ENCODE data around the gene CBX1. TPM values are rescaled to one million over a fixed set of nuclear protein-coding genes. Genes with fewer than 3 reads are reported as not detected.
A peak's percentile ranks its signal among the peaks of the same experiment; 100 is the strongest.

Gene CBX1
- 52.3 TPM for polyA plus RNA-seq (2013, experiment 1 of 2)
- 51.7 TPM for polyA plus RNA-seq (2013, experiment 2 of 2)

GRCh38 chr17:48101012-48101720, at the start of gene CBX1:
Gene CBX1 (minus strand): TSS chr17:48101478. CDS start chr17:48077004, 24,474 bp downstream.
- Histone ChIP-seq H3K14ac (ENCODE audit: low read length in 2 of 2) (peak within 1 kb of the TSS in 1 of 2 experiments; percentile 98), H3K4ac (ENCODE audit: low read depth in 1 of 2, low read length in 2 of 2) (peak within 1 kb of the TSS; percentile 85 to 88), H2AK5ac (ENCODE audit: low read length, severe bottlenecking) (no peak within 1 kb of the TSS), H3K27me3 (ENCODE audit: control insufficient read depth in 1 of 2, insufficient read depth in 1 of 2, low read length in 2 of 2) (no peaks in the 10 kb centered on the region), H3K9me3 (ENCODE audit: control insufficient read depth, low read length) (no peaks in the 10 kb centered on the region), H3K18ac (ENCODE audit: low read depth in 1 of 2, low read length in 2 of 2) (peak within 1 kb of the TSS; percentile 95 to 98), H2BK120ac (ENCODE audit: low read depth, low read length) (no peak within 1 kb of the TSS), H4K8ac (ENCODE audit: low read length) (peak within 1 kb of the TSS; percentile 87), H3K36me3 (ENCODE audit: control insufficient read depth in 1 of 2, insufficient read depth in 2 of 2, low read depth in 1 of 2, low read length in 2 of 2) (peaks cover 0 to 5% of the 10 kb centered on the region in 2 experiments), H2BK12ac (ENCODE audit: low read length in 2 of 2) (no peak within 1 kb of the TSS), H3K79me1 (replicated peaks; ENCODE audit: low read length, poor library complexity, severe bottlenecking) (no peaks in the 10 kb centered on the region), H3K23ac (ENCODE audit: low read length in 2 of 2) (peak within 1 kb of the TSS in 1 of 2 experiments; percentile 23), H3K27ac (ENCODE audit: low read length, poor library complexity, severe bottlenecking) (peak within 1 kb of the TSS; percentile 85), H3K4me2 (ENCODE audit: low read length, poor library complexity, severe bottlenecking) (peak within 1 kb of the TSS; percentile 84), H2BK5ac (ENCODE audit: low read depth, low read length, poor library complexity, severe bottlenecking) (peak within 1 kb of the TSS; percentile 68), H3K9ac (ENCODE audit: low read length) (peak within 1 kb of the TSS; percentile 94), H2BK15ac (ENCODE audit: low read depth, poor library complexity, severe bottlenecking) (peak within 1 kb of the TSS; percentile 20), H4K91ac (ENCODE audit: low read length) (peak within 1 kb of the TSS; percentile 96), H2AFZ (ENCODE audit: low read depth, low read length) (peak within 1 kb of the TSS; percentile 93), H3K4me3 (ENCODE audit: insufficient read depth in 1 of 2, low read depth in 1 of 2, low read length in 2 of 2) (peak within 1 kb of the TSS; percentile 98 to 99), H3K4me1 (ENCODE audit: control insufficient read depth, insufficient read depth, low read depth, low read length) (peaks cover 6% of the 10 kb centered on the region)
- peak; percentile 91 for DNase-seq
- WGBS = under 1% methylated on average over 70 of the region's 79 CpGs

- H2BK15ac ChIP-seq (ENCODE audit: low read depth, poor library complexity, severe bottlenecking) = no peak overlapping the region
- H3K9me3 ChIP-seq (ENCODE audit: control insufficient read depth, low read length) = no peaks in the 10 kb centered on the region
- no peak overlapping the region for H3K14ac ChIP-seq (ENCODE audit: low read length in 2 of 2)
These were observed 49.3 kb upstream of the CBX1 start for GRCh38 chr17:48150597-48151001.

GRCh38 chr17:48149787-48150463, 48.6 kb upstream of the CBX1 start:
- Histone ChIP-seq H3K4me2 (ENCODE audit: low read length, poor library complexity, severe bottlenecking) (no peak overlapping the region), H3K79me1 (replicated peaks; ENCODE audit: low read length, poor library complexity, severe bottlenecking) (no peaks in the 10 kb centered on the region), H3K4me1 (ENCODE audit: control insufficient read depth, insufficient read depth, low read depth, low read length) (no peaks in the 10 kb centered on the region), H2BK120ac (ENCODE audit: low read depth, low read length) (no peak overlapping the region), H3K9ac (ENCODE audit: low read length) (no peak overlapping the region), H3K9me3 (ENCODE audit: control insufficient read depth, low read length) (no peaks in the 10 kb centered on the region), H2BK5ac (ENCODE audit: low read depth, low read length, poor library complexity, severe bottlenecking) (no peak overlapping the region), H3K27ac (ENCODE audit: low read length, poor library complexity, severe bottlenecking) (no peak overlapping the region), H3K36me3 (ENCODE audit: control insufficient read depth in 1 of 2, insufficient read depth in 2 of 2, low read depth in 1 of 2, low read length in 2 of 2) (no peaks in the 10 kb centered on the region), H2AK5ac (ENCODE audit: low read length, severe bottlenecking) (no peak overlapping the region), H3K4ac (ENCODE audit: low read depth in 1 of 2, low read length in 2 of 2) (no peak overlapping the region), H2BK15ac (ENCODE audit: low read depth, poor library complexity, severe bottlenecking) (no peak overlapping the region), H3K18ac (ENCODE audit: low read depth in 1 of 2, low read length in 2 of 2) (no peak overlapping the region), H3K4me3 (ENCODE audit: insufficient read depth in 1 of 2, low read depth in 1 of 2, low read length in 2 of 2) (no peak overlapping the region), H3K27me3 (ENCODE audit: control insufficient read depth in 1 of 2, insufficient read depth in 1 of 2, low read length in 2 of 2) (peaks cover 60 to 90% of the 10 kb centered on the region in 2 experiments), H3K14ac (ENCODE audit: low read length in 2 of 2) (no peak overlapping the region), H4K8ac (ENCODE audit: low read length) (no peak overlapping the region), H2AFZ (ENCODE audit: low read depth, low read length) (no peak overlapping the region), H4K91ac (ENCODE audit: low read length) (no peak overlapping the region), H2BK12ac (ENCODE audit: low read length in 2 of 2) (no peak overlapping the region), H3K23ac (ENCODE audit: low read length in 2 of 2) (no peak overlapping the region)
- DNase-seq = no peak
- WGBS = 100% methylated on average over 1 of the region's 4 CpGs

More at GRCh38 chr17:48150597-48151001, 49.3 kb upstream of the CBX1 start:
- Histone ChIP-seq H2BK120ac (ENCODE audit: low read depth, low read length) (no peak overlapping the region), H3K27ac (ENCODE audit: low read length, poor library complexity, severe bottlenecking) (no peak overlapping the region), H3K4me2 (ENCODE audit: low read length, poor library complexity, severe bottlenecking) (no peak overlapping the region), H3K9ac (ENCODE audit: low read length) (no peak overlapping the region), H3K18ac (ENCODE audit: low read depth in 1 of 2, low read length in 2 of 2) (no peak overlapping the region), H2AK5ac (ENCODE audit: low read length, severe bottlenecking) (no peak overlapping the region), H3K36me3 (ENCODE audit: control insufficient read depth in 1 of 2, insufficient read depth in 2 of 2, low read depth in 1 of 2, low read length in 2 of 2) (no peaks in the 10 kb centered on the region), H2BK5ac (ENCODE audit: low read depth, low read length, poor library complexity, severe bottlenecking) (no peak overlapping the region), H3K4me3 (ENCODE audit: insufficient read depth in 1 of 2, low read depth in 1 of 2, low read length in 2 of 2) (no peak overlapping the region), H4K91ac (ENCODE audit: low read length) (no peak overlapping the region), H3K4me1 (ENCODE audit: control insufficient read depth, insufficient read depth, low read depth, low read length) (no peaks in the 10 kb centered on the region), H2BK12ac (ENCODE audit: low read length in 2 of 2) (no peak overlapping the region), H3K4ac (ENCODE audit: low read depth in 1 of 2, low read length in 2 of 2) (no peak overlapping the region), H3K27me3 (ENCODE audit: control insufficient read depth in 1 of 2, insufficient read depth in 1 of 2, low read length in 2 of 2) (peaks cover 61 to 90% of the 10 kb centered on the region in 2 experiments), H3K23ac (ENCODE audit: low read length in 2 of 2) (no peak overlapping the region), H3K79me1 (replicated peaks; ENCODE audit: low read length, poor library complexity, severe bottlenecking) (no peaks in the 10 kb centered on the region), H4K8ac (ENCODE audit: low read length) (no peak overlapping the region), H2AFZ (ENCODE audit: low read depth, low read length) (no peak overlapping the region)
- no peak for DNase-seq
- WGBS = 79% methylated on average over 10 of the region's 11 CpGs

Data from mesenchymal stem cell (in vitro differentiated cells and primary cell).